ENCODE measurements around the gene ITLN1.

The ITLN1 gene

DNA sequence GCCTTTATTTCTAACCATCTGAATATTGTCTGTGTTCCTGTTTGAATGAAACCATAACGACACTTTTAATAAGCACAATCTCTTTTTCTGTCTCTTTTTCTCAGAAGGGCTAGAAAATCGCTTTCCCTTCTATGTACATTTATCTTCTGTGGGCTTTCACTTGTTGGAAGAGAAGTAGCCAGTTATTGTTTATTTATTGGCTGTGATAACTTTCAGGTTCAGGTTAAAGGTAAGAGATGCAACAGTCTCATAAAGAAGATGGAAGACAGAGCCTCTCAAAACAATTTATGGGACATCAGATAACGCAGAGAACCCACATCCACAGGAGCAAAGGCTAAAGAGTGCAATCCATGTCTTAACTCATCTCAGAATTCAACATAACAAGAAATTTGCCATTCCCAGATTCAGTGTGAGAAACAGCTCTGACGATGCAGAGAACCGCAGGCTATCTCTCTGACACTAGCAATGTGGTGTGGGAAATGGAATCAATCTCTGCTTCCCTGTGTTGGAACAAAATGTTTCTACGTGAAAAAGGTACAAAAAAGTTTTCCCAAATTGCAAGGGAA lies 18.2 kb downstream of the ITLN1 start:
- no peak for DNase-seq
- Histone ChIP-seq H3K27ac (no peak overlapping the region), H3K27me3 (replicated peaks) (no peaks in the 10 kb centered on the region), H3K36me3 (replicated peaks) (no peaks in the 10 kb centered on the region), H3K4me3 (ENCODE audit: low read depth, low read length) (no peak overlapping the region)
- in situ Hi-C loops (cut with HindIII; ENCODE audit: low pct_ligation_motif_present, low sequenced_read_pairs), result no loop called here
- TF ChIP-seq, protein P1, sequence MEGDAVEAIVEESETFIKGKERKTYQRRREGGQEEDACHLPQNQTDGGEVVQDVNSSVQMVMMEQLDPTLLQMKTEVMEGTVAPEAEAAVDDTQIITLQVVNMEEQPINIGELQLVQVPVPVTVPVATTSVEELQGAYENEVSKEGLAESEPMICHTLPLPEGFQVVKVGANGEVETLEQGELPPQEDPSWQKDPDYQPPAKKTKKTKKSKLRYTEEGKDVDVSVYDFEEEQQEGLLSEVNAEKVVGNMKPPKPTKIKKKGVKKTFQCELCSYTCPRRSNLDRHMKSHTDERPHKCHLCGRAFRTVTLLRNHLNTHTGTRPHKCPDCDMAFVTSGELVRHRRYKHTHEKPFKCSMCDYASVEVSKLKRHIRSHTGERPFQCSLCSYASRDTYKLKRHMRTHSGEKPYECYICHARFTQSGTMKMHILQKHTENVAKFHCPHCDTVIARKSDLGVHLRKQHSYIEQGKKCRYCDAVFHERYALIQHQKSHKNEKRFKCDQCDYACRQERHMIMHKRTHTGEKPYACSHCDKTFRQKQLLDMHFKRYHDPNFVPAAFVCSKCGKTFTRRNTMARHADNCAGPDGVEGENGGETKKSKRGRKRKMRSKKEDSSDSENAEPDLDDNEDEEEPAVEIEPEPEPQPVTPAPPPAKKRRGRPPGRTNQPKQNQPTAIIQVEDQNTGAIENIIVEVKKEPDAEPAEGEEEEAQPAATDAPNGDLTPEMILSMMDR (IDR thresholded peaks at IDR 0.05; ENCODE audit: low read depth, low read length, missing control alignments), result no peak

DNA sequence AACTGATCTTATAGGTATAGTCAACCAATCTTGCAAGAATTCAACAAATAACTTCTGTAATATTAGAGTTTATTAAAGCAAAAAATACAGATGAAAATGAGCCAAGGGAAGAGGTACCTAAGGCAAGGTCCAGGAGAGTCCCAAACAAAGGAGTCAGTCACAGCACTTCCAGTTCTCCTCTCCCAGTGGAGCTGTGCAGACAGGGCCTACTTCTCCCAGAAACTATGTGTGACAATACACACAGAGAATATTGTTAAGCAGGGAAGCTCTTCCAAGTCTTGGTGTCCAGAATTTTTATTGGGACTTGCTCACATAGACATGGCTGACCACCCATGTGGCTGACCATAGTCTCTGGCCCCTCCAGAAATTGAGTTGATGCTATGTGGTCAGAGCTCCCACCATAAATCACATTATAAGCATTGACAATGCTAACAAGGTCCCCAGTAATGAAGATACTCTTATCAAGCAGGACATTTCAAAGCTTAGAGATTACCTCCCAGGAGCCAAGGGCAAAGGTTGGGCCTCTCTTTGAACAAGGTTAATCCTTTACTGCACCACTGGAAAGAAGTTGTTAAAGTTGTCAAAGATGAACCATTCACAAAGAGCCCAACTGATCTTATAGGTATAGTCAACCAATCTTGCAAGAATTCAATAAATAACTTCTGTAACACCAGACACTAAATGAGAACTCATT lies 18.8 kb downstream of the ITLN1 start:
- in situ Hi-C loops (cut with HindIII; ENCODE audit: low pct_ligation_motif_present, low sequenced_read_pairs), result no loop called here
- Histone ChIP-seq H3K36me3 (replicated peaks) (no peaks in the 10 kb centered on the region), H3K4me3 (ENCODE audit: low read depth, low read length) (no peak overlapping the region), H3K27ac (no peak overlapping the region), H3K27me3 (replicated peaks) (no peaks in the 10 kb centered on the region)
- DNase-seq, result no peak
- TF ChIP-seq, protein P1 (IDR thresholded peaks at IDR 0.05; ENCODE audit: low read depth, low read length, missing control alignments), result no peak

DNA sequence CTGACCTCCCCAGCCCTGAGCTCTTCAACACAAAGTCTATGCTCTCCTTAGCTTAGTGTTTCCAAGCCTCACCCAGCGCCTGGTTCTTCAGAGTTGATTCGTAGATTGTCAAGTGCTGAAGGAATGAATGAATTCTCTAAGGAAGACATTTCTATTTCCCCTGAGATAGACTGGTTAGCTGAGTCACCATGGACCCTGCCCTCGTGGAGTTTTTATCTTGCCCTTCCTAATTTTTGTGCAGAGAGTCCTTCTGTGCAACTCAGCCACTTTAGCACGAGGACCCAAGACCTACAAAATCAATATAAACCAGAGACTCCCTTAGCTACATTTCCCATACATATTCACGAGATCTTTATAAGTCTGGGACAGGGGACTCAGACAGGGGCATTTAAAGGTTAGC lies 19.6 kb downstream of the ITLN1 start:
- in situ Hi-C loops (cut with HindIII; ENCODE audit: low pct_ligation_motif_present, low sequenced_read_pairs), result no loop called here
- no peaks in the 10 kb centered on the region for H3K27me3 ChIP-seq (replicated peaks)

DNA sequence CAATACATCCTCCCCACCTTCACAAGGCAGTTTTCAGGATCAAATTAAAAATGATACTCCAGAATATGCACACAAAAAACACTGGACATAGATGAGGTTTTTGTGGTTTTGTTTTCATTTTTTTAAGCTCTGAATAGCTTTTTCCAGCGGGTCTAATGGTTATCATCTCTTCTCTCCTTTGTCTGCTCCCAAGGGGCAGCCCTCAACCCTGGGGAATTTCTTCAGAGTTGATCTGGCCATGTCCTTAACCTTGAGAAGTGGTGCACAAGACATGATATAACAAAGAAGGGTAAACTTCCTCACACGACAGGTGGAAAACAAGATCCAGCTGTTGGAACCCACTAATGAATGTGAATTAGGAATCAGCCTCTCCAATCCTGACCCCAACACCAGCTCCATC lies 20.8 kb downstream of the ITLN1 start:
- in situ Hi-C loops (cut with HindIII; ENCODE audit: low pct_ligation_motif_present, low sequenced_read_pairs), result no loop called here
- no peak for DNase-seq

More for the DNA sequence above, 19.6 kb downstream of the ITLN1 start:
- Histone ChIP-seq H3K36me3 (replicated peaks) (no peaks in the 10 kb centered on the region), H3K4me3 (ENCODE audit: low read depth, low read length) (no peak overlapping the region), H3K27ac (no peak overlapping the region)
- no peak for DNase-seq
- TF ChIP-seq, protein P1 (IDR thresholded peaks at IDR 0.05; ENCODE audit: low read depth, low read length, missing control alignments), result no peak

DNA sequence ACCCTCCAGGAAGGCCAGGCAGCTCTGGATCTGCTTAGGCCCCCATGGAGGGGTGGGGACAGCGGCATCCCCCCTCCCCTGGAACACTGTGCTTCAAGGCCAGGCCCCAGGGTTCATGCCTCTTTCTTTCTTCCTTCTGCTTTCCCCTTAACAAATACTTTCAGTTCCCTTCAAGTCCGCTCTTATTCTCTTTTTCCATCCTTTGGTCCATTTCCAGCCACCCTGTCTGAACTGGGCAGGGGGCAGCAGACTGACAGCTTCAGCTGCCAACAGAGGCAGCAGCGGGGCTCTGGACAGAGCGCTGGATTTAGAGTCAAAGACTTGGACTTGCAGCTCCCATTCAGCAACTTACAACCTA lies 21.2 kb downstream of the ITLN1 start:
- TF ChIP-seq, protein P1 (IDR thresholded peaks at IDR 0.05; ENCODE audit: low read depth, low read length, missing control alignments), result no peak
- H3K36me3 ChIP-seq (replicated peaks), result no peaks in the 10 kb centered on the region
- in situ Hi-C loops (cut with HindIII; ENCODE audit: low pct_ligation_motif_present, low sequenced_read_pairs), result no loop called here
- no peak for DNase-seq
- H3K27me3 ChIP-seq (replicated peaks), result no peaks in the 10 kb centered on the region
- H3K4me3 ChIP-seq (ENCODE audit: low read depth, low read length), result no peak overlapping the region
- H3K27ac ChIP-seq, result no peak overlapping the region

More for the DNA sequence above, 20.8 kb downstream of the ITLN1 start:
- Histone ChIP-seq H3K27ac (no peak overlapping the region), H3K4me3 (ENCODE audit: low read depth, low read length) (no peak overlapping the region), H3K27me3 (replicated peaks) (no peaks in the 10 kb centered on the region), H3K36me3 (replicated peaks) (no peaks in the 10 kb centered on the region)
- TF ChIP-seq, protein P1 (IDR thresholded peaks at IDR 0.05; ENCODE audit: low read depth, low read length, missing control alignments), result no peak

Data from brain microvascular endothelial cell (primary cell).